Vagina (tissue), 2 donors: ENCODE data around the gene C1QTNF6. TPM values are rescaled to one million over a fixed set of nuclear protein-coding genes. Genes with fewer than 3 reads are reported as not detected.
A peak's percentile ranks its signal among the peaks of the same experiment; 100 is the strongest.

ENCODE experiments used
- DNase-seq, 2 donors: peaks; one replicate each; pipeline ENCODE4 v3.0.0-alpha.2; 2017; ENCODE audit errors: extremely low spot score in 2 of 2
- H3K27ac ChIP-seq: fragments of 200-600 bp; sonication (generic); one replicate; pipeline ENCODE4 v1.5.1; 2019
- H3K27me3 ChIP-seq: fragments of 200-600 bp; sonication (generic); one replicate; pipeline ENCODE4 v1.5.1; 2019
- H3K36me3 ChIP-seq, 2 donors: fragments of 200-600 bp; sonication (generic); one replicate each; pipeline ENCODE4 v1.5.1; 2017 to 2019
- H3K4me1 ChIP-seq: fragments of 200-600 bp; sonication (generic); one replicate; pipeline ENCODE4 v1.5.1; 2019
- H3K4me3 ChIP-seq, 2 donors: fragments of 200-600 bp; sonication (generic); 1 replicate in 1 of 2; 2 replicates in 1 of 2; pipeline ENCODE4 v1.5.1; 2016 to 2019
- H3K9me3 ChIP-seq: fragments of 200-600 bp; sonication (generic); one replicate; pipeline ENCODE4 v1.5.1; 2019
- POLR2A ChIP-seq, 2 donors: fragments of 450-650 bp; IDR thresholded peaks; one replicate each; pipeline ENCODE4 v1.6.1; 2017; ENCODE audit warnings: antibody characterized with exemption in 2 of 2, mild to moderate bottlenecking in 2 of 2, moderate library complexity in 2 of 2
- POLR2AphosphoS5 ChIP-seq, 2 donors: sonication (generic); formaldehyde crosslinking; IDR thresholded peaks; one replicate each; pipeline ENCODE4 v1.9.0; 2017; ENCODE audit warnings: antibody characterized with exemption in 2 of 2, mild to moderate bottlenecking in 2 of 2, low read depth in 1 of 2; ENCODE audit not compliant: insufficient read depth in 1 of 2
- intact Hi-C: fragments of 100-400 bp; cut with DNase I; formaldehyde crosslinking; loops from one replicate; pipeline ENCODE4 v1.15.1; 2023
- total RNA-seq: library from RNA; depleted of rRNA; stranded (reverse); fragments of >200 nt; gene quantifications from one replicate; pipeline ENCODE4 v1.2.3, GENCODE V29; 2016
- TF ChIP-seq, protein P1 (sequence below), 3 experiments: fragments of 450-650 bp in 2 of 3; fragments of 200-600 bp in 1 of 3; sonication (generic) in 1 of 3; IDR thresholded peaks; one replicate each; pipeline ENCODE4 v1.5.1; 2017 to 2019; ENCODE audit warnings: antibody characterized with exemption in 3 of 3, mild to moderate bottlenecking in 2 of 3, moderate library complexity in 2 of 3

Gene C1QTNF6
- total RNA-seq, 1 donor from 2014 or later = 4.9 TPM

DNA sequence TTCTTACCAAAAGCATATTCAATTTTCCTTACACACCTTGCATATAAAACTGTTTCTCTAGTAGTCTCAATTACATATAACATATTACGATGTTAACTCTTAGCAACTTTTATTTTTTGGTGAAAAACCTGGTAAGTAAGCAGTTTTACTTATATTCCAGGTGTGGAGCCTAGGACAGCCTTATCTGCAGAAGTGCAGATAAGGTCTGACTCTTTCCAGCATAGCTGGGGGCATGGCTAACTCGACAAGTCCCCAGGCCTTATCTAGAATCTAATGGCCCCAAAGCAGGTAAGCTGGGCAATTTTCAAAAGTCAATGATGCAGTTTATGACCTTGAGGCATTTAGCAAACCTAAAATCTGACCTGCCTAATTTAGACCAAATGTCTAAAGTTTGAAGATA, 4.2 kb upstream of the C1QTNF6 start:
- Histone ChIP-seq H3K9me3 (no peaks in the 10 kb centered on the region), H3K27me3 (no peaks in the 10 kb centered on the region), H3K4me3 (no peak overlapping the region), H3K4me1 (peaks cover 64% of the 10 kb centered on the region), H3K36me3 (no peaks in the 10 kb centered on the region), H3K27ac (no peak overlapping the region)
- no peak for DNase-seq
- intact Hi-C loops = no loop called here
- TF ChIP-seq, protein P1, sequence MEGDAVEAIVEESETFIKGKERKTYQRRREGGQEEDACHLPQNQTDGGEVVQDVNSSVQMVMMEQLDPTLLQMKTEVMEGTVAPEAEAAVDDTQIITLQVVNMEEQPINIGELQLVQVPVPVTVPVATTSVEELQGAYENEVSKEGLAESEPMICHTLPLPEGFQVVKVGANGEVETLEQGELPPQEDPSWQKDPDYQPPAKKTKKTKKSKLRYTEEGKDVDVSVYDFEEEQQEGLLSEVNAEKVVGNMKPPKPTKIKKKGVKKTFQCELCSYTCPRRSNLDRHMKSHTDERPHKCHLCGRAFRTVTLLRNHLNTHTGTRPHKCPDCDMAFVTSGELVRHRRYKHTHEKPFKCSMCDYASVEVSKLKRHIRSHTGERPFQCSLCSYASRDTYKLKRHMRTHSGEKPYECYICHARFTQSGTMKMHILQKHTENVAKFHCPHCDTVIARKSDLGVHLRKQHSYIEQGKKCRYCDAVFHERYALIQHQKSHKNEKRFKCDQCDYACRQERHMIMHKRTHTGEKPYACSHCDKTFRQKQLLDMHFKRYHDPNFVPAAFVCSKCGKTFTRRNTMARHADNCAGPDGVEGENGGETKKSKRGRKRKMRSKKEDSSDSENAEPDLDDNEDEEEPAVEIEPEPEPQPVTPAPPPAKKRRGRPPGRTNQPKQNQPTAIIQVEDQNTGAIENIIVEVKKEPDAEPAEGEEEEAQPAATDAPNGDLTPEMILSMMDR (IDR thresholded peaks at IDR 0.05) = no peak
- no peak for TF ChIP-seq POLR2AphosphoS5 (IDR thresholded peaks at IDR 0.05; ENCODE audit: insufficient read depth in 1 of 2, low read depth in 1 of 2)
- TF ChIP-seq POLR2A (IDR thresholded peaks at IDR 0.05) = no peak

DNA sequence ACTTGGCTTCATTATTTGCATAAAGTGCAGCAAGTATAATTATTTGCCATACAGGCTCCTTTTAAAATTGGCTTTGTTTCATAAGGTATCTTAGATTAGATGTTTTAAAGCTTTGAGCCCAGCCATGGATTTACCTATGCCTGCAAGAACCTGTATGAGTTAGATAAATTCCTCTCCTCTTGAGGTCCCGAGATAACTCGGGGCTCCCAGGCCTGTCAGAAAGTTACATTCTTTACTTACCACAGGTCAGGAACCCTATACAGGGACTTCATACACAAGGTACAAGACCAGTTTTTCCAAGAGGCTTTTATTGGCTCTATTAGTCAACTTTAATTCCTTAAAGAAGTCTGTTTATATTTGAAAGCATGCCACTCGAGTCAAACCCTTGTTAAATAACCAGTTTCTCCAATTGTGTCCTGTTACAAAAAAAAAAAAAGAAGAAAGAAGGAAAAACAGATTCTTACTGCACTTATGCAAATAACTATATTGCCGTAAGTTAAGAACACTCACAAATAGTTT, 2.3 kb upstream of the C1QTNF6 start:
- Histone ChIP-seq H3K4me3 (no peak overlapping the region), H3K36me3 (no peaks in the 10 kb centered on the region), H3K4me1 (peaks cover 66% of the 10 kb centered on the region), H3K9me3 (no peaks in the 10 kb centered on the region), H3K27me3 (no peaks in the 10 kb centered on the region), H3K27ac (no peak overlapping the region)
- intact Hi-C loops = no loop called here
- TF ChIP-seq POLR2A (IDR thresholded peaks at IDR 0.05) = no peak
- no peak for TF ChIP-seq POLR2AphosphoS5 (IDR thresholded peaks at IDR 0.05; ENCODE audit: insufficient read depth in 1 of 2, low read depth in 1 of 2)
- TF ChIP-seq, protein P1 (IDR thresholded peaks at IDR 0.05) = no peak
- no peak for DNase-seq

DNA sequence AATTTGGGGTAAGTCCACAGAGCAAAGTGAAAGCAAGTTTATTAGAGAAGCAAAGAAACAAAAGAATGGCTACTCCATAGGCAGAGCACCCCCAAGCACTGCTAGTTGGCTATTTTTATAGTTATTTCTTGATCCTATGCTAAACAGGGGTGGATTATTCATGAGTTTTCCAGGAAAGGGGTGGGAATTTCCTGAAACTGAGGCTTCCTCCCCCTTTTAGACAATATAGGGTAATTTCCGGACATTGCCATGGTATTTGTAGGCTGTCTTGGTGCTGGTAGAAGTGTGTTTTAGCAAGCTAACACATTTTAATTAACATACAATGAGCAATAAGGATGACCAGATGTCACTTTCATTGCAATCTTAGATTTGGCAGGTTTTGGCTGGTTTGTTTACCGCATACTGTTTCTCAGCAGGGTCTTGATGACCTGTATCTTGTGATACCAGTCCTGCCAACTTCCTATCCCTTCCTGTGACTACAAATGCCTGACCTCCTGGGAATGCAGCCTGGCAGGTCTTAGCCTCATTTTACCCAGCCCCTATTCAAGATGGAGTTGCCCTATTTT, 937 bp upstream of the C1QTNF6 start:
- H3K27ac ChIP-seq = peak overlapping the region; percentile 90
- H3K4me3 ChIP-seq = peak overlapping the region in 1 of 2 donors; percentile 31
- H3K9me3 ChIP-seq = no peaks in the 10 kb centered on the region
- H3K4me1 ChIP-seq = peaks cover 66% of the 10 kb centered on the region
- no peaks in the 10 kb centered on the region for H3K27me3 ChIP-seq
- intact Hi-C loops = no loop called here
- no peaks in the 10 kb centered on the region for H3K36me3 ChIP-seq
- TF ChIP-seq POLR2AphosphoS5 (IDR thresholded peaks at IDR 0.05; ENCODE audit: insufficient read depth in 1 of 2, low read depth in 1 of 2) = peak in 1 of 2 donors; percentile 7
- TF ChIP-seq, protein P1 (IDR thresholded peaks at IDR 0.05) = no peak
- DNase-seq = no peak

DNA sequence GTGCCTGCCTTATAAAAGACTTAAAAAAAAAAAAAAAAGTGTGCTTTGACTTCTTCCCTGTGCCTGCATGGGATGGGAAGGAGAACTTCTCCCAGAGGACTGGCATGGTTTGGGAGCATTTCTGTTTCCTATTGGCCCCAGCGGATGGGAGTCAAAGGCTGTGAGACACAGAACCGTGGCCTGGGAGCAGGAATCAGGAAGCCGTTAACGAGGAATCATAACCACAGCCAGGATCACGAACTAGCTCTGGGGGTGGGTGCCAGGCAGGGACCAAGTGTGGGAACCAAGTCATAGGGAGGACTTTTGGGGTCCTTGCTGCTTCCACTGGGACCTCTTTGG, 526 bp downstream of the C1QTNF6 start:
- TF ChIP-seq, protein P1 (IDR thresholded peaks at IDR 0.05) = no peak
- TF ChIP-seq POLR2A (IDR thresholded peaks at IDR 0.05) (no peak), POLR2AphosphoS5 (IDR thresholded peaks at IDR 0.05; ENCODE audit: insufficient read depth in 1 of 2, low read depth in 1 of 2) (no peak)
- DNase-seq = no peak
- intact Hi-C loops = no loop called here
- Histone ChIP-seq H3K4me1 (peaks cover 61% of the 10 kb centered on the region), H3K36me3 (no peaks in the 10 kb centered on the region), H3K9me3 (no peaks in the 10 kb centered on the region), H3K27ac (peak overlapping the region; percentile 90), H3K4me3 (peak overlapping the region; percentile 31 to 50), H3K27me3 (no peaks in the 10 kb centered on the region)

DNA sequence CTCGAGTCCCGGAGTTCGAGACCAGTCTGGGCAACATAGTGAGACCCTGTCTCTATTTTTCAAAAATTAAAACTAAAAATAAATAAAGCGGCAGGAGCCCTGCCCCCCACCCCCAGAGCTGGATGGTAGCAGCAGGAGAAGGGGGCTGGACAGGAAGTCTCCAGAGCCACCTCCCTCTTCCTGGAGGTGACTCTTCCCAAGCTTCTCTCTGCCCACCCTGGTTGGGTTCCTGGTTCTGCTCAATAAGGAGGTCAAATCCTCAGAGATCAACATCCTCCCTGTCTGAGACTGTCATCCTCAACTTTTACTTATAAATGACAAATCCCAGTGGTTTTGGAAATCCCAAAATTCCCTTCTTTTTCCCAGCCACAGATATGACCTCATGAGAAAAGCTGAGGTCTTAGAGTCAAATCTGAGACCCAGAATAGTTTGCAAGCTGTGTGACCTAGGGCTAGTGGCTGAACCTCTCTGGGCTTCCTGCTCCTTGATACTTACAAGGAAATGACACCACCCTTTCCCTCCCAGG, 987 bp downstream of the C1QTNF6 start:
- Histone ChIP-seq H3K9me3 (no peaks in the 10 kb centered on the region), H3K36me3 (no peaks in the 10 kb centered on the region), H3K27me3 (no peaks in the 10 kb centered on the region), H3K4me1 (peaks cover 59% of the 10 kb centered on the region), H3K27ac (peak overlapping the region; percentile 90), H3K4me3 (peak overlapping the region in 1 of 2 donors; percentile 31)
- TF ChIP-seq, protein P1 (IDR thresholded peaks at IDR 0.05) = no peak
- TF ChIP-seq POLR2AphosphoS5 (IDR thresholded peaks at IDR 0.05; ENCODE audit: insufficient read depth in 1 of 2, low read depth in 1 of 2) = no peak
- TF ChIP-seq POLR2A (IDR thresholded peaks at IDR 0.05) = no peak
- intact Hi-C loops = no loop called here
- no peak for DNase-seq
